ENCODE measurements around the gene ARID3C. TPM values are rescaled to one million over a fixed set of nuclear protein-coding genes. Genes with fewer than 3 reads are reported as not detected.
"Not testable (repeated sequence)": the region's sequence is repeated elsewhere in the genome, so short reads cannot be mapped to it uniquely, and the experiment has no call there.

Gene ARID3C
- total and polyA plus RNA-seq, 2 donors (not counting 3 experiments of a cell fraction or from before 2014, with no cell fraction given), result not detected

DNA sequence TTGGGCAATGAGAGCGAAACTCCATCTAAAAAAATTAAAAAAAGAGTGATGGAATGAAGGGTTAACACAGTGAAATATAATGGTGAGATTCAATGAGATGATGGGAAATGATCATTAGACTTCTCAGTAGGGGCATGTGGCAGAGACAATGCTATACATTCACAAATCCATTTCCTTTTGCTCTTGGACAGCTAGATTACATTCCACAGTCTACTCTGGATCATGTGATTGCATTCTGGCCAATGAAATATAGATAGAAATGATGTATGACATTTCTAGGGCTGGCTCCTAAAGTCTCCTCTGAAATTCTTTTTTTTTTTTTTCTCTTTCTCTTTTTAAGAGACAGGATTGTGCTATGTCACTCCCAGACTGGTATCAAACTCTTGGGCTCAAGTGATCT, 13.8 kb upstream of the ARID3C start:
- Histone ChIP-seq H2AFZ (ENCODE audit: low read depth, low read length) (no peak overlapping the region), H3K27ac (ENCODE audit: insufficient read depth, low read depth, low read length) (no peak overlapping the region), H3K9ac (replicated peaks; ENCODE audit: extremely low read depth, insufficient read depth, low read length) (no peak overlapping the region), H3K9me3 (replicated peaks; ENCODE audit: control insufficient read depth, insufficient read depth, low read length) (no peaks in the 10 kb centered on the region), H3K9me1 (replicated peaks; ENCODE audit: control insufficient read depth, extremely low read depth, insufficient read depth, low read length) (no peaks in the 10 kb centered on the region), H3K27me3 (ENCODE audit: control insufficient read depth in 2 of 2, insufficient read depth in 2 of 2, low read length in 2 of 2) (no peaks in the 10 kb centered on the region), H3K79me2 (ENCODE audit: control insufficient read depth, insufficient read depth, low read length) (peaks cover 6% of the 10 kb centered on the region), H3K4me2 (ENCODE audit: insufficient read depth, low read length) (no peak overlapping the region), H3K4me1 (ENCODE audit: control insufficient read depth, extremely low read depth, insufficient read depth, low read length) (peaks cover 16% of the 10 kb centered on the region), H3K4me3 (replicated peaks in 1 of 3; ENCODE audit: insufficient read depth in 1 of 3, low read depth in 1 of 3, low read length in 3 of 3) (no peak overlapping the region), H4K20me1 (replicated peaks; ENCODE audit: control insufficient read depth, extremely low read depth, insufficient read depth, low read length) (no peaks in the 10 kb centered on the region), H3K36me3 (ENCODE audit: control insufficient read depth in 2 of 2, extremely low read depth in 1 of 2, insufficient read depth in 2 of 2, low read length in 2 of 2) (no peaks in the 10 kb centered on the region)
- intact Hi-C loops (cut with micrococcal nuclease), result no loop called here
- dilution Hi-C loops (cut with MboI; ENCODE audit: extremely low pct_ligation_motif_present, low sequenced_read_pairs), result no loop called here
- CTCF ChIA-PET, result interaction anchor here (1.3 to 2.9 kb wide), 3 partner anchors 8 to 95 kb away, joined by 4 to 28 read pairs (median 5); no protein-coding TSS in a partner anchor
- BruUV-seq (replicated peaks), result no TSS peak
- FAIRE-seq (no peak), DNase-seq (ENCODE audit: low read depth, low spot score) (no peak)
- POLR2A ChIA-PET, result no interaction called here
- TF ChIP-seq POLR2A (IDR thresholded peaks at IDR 0.05; ENCODE audit: low read depth, low read length) (no peak), POLR2AphosphoS5 (IDR thresholded peaks at IDR 0.05; ENCODE audit: insufficient read depth, low read depth, low read length) (no peak), EZH2 (IDR thresholded peaks at IDR 0.05; ENCODE audit: borderline replicate concordance, low read depth, low read length, severe bottlenecking) (no peak), GATA2 (IDR thresholded peaks at IDR 0.05; ENCODE audit: insufficient read depth, insufficient read length, low read depth, low read length) (no peak), FOS (IDR thresholded peaks at IDR 0.05; ENCODE audit: borderline replicate concordance, insufficient read depth, low read length) (no peak), MYC (IDR thresholded peaks at IDR 0.05; ENCODE audit: low read depth, low read length) (no peak), JUN (IDR thresholded peaks at IDR 0.05; ENCODE audit: borderline replicate concordance, insufficient read depth, insufficient read length, low read depth) (no peak)
- TF ChIP-seq, protein P1, sequence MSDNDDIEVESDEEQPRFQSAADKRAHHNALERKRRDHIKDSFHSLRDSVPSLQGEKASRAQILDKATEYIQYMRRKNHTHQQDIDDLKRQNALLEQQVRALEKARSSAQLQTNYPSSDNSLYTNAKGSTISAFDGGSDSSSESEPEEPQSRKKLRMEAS (IDR thresholded peaks at IDR 0.05; ENCODE audit: insufficient read depth, insufficient read length), result no peak
- TF ChIP-seq, protein P2, sequence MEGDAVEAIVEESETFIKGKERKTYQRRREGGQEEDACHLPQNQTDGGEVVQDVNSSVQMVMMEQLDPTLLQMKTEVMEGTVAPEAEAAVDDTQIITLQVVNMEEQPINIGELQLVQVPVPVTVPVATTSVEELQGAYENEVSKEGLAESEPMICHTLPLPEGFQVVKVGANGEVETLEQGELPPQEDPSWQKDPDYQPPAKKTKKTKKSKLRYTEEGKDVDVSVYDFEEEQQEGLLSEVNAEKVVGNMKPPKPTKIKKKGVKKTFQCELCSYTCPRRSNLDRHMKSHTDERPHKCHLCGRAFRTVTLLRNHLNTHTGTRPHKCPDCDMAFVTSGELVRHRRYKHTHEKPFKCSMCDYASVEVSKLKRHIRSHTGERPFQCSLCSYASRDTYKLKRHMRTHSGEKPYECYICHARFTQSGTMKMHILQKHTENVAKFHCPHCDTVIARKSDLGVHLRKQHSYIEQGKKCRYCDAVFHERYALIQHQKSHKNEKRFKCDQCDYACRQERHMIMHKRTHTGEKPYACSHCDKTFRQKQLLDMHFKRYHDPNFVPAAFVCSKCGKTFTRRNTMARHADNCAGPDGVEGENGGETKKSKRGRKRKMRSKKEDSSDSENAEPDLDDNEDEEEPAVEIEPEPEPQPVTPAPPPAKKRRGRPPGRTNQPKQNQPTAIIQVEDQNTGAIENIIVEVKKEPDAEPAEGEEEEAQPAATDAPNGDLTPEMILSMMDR (IDR thresholded peaks at IDR 0.05; ENCODE audit: extremely low read depth in 1 of 2, insufficient read depth in 1 of 2, low read depth in 1 of 2, low read length in 2 of 2), result no peak

DNA sequence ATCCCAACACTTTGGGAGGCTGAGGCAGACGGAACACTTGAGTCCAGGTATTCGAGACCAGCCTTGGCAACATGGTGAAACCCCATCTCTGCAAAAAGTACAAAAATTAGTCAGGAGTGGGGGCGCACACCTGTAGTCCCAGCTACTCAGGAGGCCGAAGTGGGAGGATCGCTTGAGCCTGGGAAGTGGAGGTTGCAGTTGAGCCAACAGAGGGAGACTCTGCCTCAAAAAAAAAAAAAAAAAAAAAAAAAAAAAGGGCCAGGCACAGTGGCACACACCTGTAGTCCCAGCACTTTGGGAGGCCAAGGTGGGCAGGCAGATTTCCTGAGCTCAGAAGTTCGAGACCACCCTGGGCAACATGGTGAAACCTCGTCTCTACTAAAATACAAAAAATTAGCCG, 10.5 kb upstream of the ARID3C start:
- H2AFZ ChIP-seq (ENCODE audit: low read depth, low read length); BruUV-seq (replicated peaks); H3K4me3 ChIP-seq (replicated peaks in 1 of 3; ENCODE audit: insufficient read depth in 1 of 3, low read depth in 1 of 3, low read length in 3 of 3); H3K9ac ChIP-seq (replicated peaks; ENCODE audit: extremely low read depth, insufficient read depth, low read length); POLR2A ChIA-PET; dilution Hi-C loops (cut with MboI; ENCODE audit: extremely low pct_ligation_motif_present, low sequenced_read_pairs); H3K4me2 ChIP-seq (ENCODE audit: insufficient read depth, low read length); DNase-seq (ENCODE audit: low read depth, low spot score); H3K27ac ChIP-seq (ENCODE audit: insufficient read depth, low read depth, low read length); FAIRE-seq; H4K20me1 ChIP-seq (replicated peaks; ENCODE audit: control insufficient read depth, extremely low read depth, insufficient read depth, low read length); H3K9me1 ChIP-seq (replicated peaks; ENCODE audit: control insufficient read depth, extremely low read depth, insufficient read depth, low read length); intact Hi-C loops (cut with micrococcal nuclease); H3K27me3 ChIP-seq (ENCODE audit: control insufficient read depth in 2 of 2, insufficient read depth in 2 of 2, low read length in 2 of 2); H3K36me3 ChIP-seq (ENCODE audit: control insufficient read depth in 2 of 2, extremely low read depth in 1 of 2, insufficient read depth in 2 of 2, low read length in 2 of 2); H3K9me3 ChIP-seq (replicated peaks; ENCODE audit: control insufficient read depth, insufficient read depth, low read length): not testable (repeated sequence)
- H3K4me1 ChIP-seq (ENCODE audit: control insufficient read depth, extremely low read depth, insufficient read depth, low read length), result peaks cover 16% of the 10 kb centered on the region
- CTCF ChIA-PET, result interaction anchor here (0.9 kb wide), 1 partner anchor 63 kb away, joined by 3 read pairs; no protein-coding TSS in a partner anchor
- H3K79me2 ChIP-seq (ENCODE audit: control insufficient read depth, insufficient read depth, low read length), result peaks cover 19% of the 10 kb centered on the region

All from endothelial cell of umbilical vein (primary cell).